K562 (cell line): ENCODE data around the gene BUB3. TPM values are rescaled to one million over a fixed set of nuclear protein-coding genes. Genes with fewer than 3 reads are reported as not detected.

Experiments used
- ATAC-seq: fragments of 200-7000 bp; cut with Tn5 transposase; 3 replicates; pipeline ENCODE4 v1.9.1; 2020; ENCODE audit warnings: moderate library complexity
- BruUV-seq: library from RNA; stranded (reverse); fragments of 400-500 nt; replicated peaks from 2 replicates; lab custom pipeline; 2021; lab: Mats Ljungman, UMichigan
- CTCF ChIA-PET: fragments of 300-600 bp; formaldehyde crosslinking; extraction: SDS; loops from one replicate; lab custom pipeline; 2021; ENCODE audit warnings: low intra/inter-chr PET ratio; lab: Yijun Ruan, JAX
- POLR2A ChIA-PET: fragments of 300-600, 350-650 bp; sonication (Branson Sonifier 250); formaldehyde crosslinking; extraction: SDS; loops from one replicate; lab custom pipeline; 2021; ENCODE audit warnings: antibody characterized with exemption, inconsistent platforms; lab: Yijun Ruan, JAX
- DNase-seq, 4 experiments: peaks; one replicate each; pipeline versions ENCODE4 v3.0.0 to v3.0.0-alpha.2; 2011 to 2018; ENCODE audit warnings: low spot score in 3 of 4, mixed read lengths in 3 of 4; ENCODE audit errors: extremely low read depth in 1 of 4
- FAIRE-seq: peaks from 2 replicates; lab custom pipeline; 2011; peaks lifted over from hg19 to GRCh38; lab: Jason Lieb, UNC
- H2AFZ ChIP-seq: 2 replicates; pipeline ENCODE4 v1.6.0; 2011; ENCODE audit warnings: low read depth, low read length, control low read depth, inconsistent platforms
- H3K27ac ChIP-seq: fragments of 200-600 bp; 3 replicates; pipeline ENCODE4 v1.8.0; 2011; ENCODE audit warnings: low read depth, mild to moderate bottlenecking, control low read depth, inconsistent platforms, low read length, moderate library complexity, mixed read lengths; ENCODE audit errors: extremely low read depth
- H3K27me3 ChIP-seq, 2 experiments: fragments of 300-600 bp in 1 of 2; 2 replicates in 1 of 2; 3 replicates in 1 of 2; pipeline versions ENCODE4 v1.6.0 to v1.8.0; 2011; ENCODE audit warnings: inconsistent platforms in 2 of 2, low read length in 2 of 2, mild to moderate bottlenecking in 1 of 2, mixed read lengths in 1 of 2, moderate library complexity in 1 of 2; ENCODE audit not compliant: control insufficient read depth in 2 of 2, insufficient read depth in 2 of 2
- H3K36me3 ChIP-seq: fragments of 300-600 bp; 3 replicates; pipeline ENCODE4 v1.8.0; 2011; ENCODE audit warnings: mild to moderate bottlenecking, low read length, inconsistent platforms; ENCODE audit not compliant: control insufficient read depth, insufficient read depth
- H3K4me1 ChIP-seq, 2 experiments: fragments of 200-600 bp in 1 of 2; replicated peaks in 1 of 2; 2 replicates in 1 of 2; 3 replicates in 1 of 2; pipeline versions ENCODE4 v1.5.1 to v1.8.0; 2011; ENCODE audit warnings: inconsistent platforms in 2 of 2, low read length in 2 of 2, mild to moderate bottlenecking in 1 of 2, mixed read lengths in 1 of 2, moderate library complexity in 1 of 2; ENCODE audit not compliant: control insufficient read depth in 2 of 2, insufficient read depth in 2 of 2
- H3K4me2 ChIP-seq: 2 replicates; pipeline ENCODE4 v1.6.1; 2011; ENCODE audit warnings: low read length, control low read depth, inconsistent platforms, mixed read lengths; ENCODE audit not compliant: insufficient read depth
- H3K4me3 ChIP-seq: fragments of 200-600 bp; sonication (generic), shearing (Covaris generic); 2 replicates; pipeline ENCODE4 v1.5.1; 2016; ENCODE audit warnings: control low read depth, inconsistent platforms
- H3K79me2 ChIP-seq: fragments of 200-600 bp; 3 replicates; pipeline ENCODE4 v1.8.0; 2011; ENCODE audit warnings: low read length, inconsistent platforms; ENCODE audit not compliant: control insufficient read depth, insufficient read depth
- H3K9ac ChIP-seq, 2 experiments: 2 replicates each; pipeline versions ENCODE4 v1.6.0 to v1.6.1; 2011; ENCODE audit warnings: low read depth in 2 of 2, low read length in 2 of 2, control low read depth in 1 of 2, inconsistent platforms in 1 of 2, mild to moderate bottlenecking in 1 of 2, mixed read lengths in 1 of 2; ENCODE audit not compliant: insufficient read depth in 1 of 2
- H3K9me1 ChIP-seq: one replicate; pipeline ENCODE4 v1.6.0; 2011; ENCODE audit warnings: inconsistent platforms, mild to moderate bottlenecking, low read length, moderate library complexity; ENCODE audit not compliant: control insufficient read depth, insufficient read depth
- H3K9me3 ChIP-seq: replicated peaks from 2 replicates; pipeline ENCODE4 v1.5.1; 2011; ENCODE audit warnings: low read depth, low read length, inconsistent platforms; ENCODE audit not compliant: control insufficient read depth, insufficient read depth
- H4K20me1 ChIP-seq: replicated peaks from 2 replicates; pipeline ENCODE4 v1.6.1; 2011; ENCODE audit warnings: low read length, inconsistent platforms, mixed read lengths; ENCODE audit not compliant: control insufficient read depth, insufficient read depth
- CHD1 ChIP-seq: fragments of 200-600 bp; sonication (generic); IDR thresholded peaks from one replicate; pipeline ENCODE4 v1.6.1; 2012; ENCODE audit warnings: mild to moderate bottlenecking, moderate library complexity, low read length, inconsistent platforms
- HMG20A ChIP-seq: fragments of 450-650 bp; formaldehyde crosslinking; conservative IDR thresholded peaks from 2 replicates; pipeline ENCODE4 v1.4.0; 2020; ENCODE audit warnings: mild to moderate bottlenecking, mixed read lengths
- KLF13 ChIP-seq: fragments of 450-650 bp; IDR thresholded peaks from 2 replicates; pipeline ENCODE4 v1.6.1; 2016; ENCODE audit warnings: missing genetic modification characterization, low read depth, mild to moderate bottlenecking, missing compliant biosample characterization, moderate library complexity, borderline replicate concordance
- NR2C1 ChIP-seq, 2 experiments: fragments of 450-650 bp; IDR thresholded peaks; 2 replicates each; pipeline ENCODE4 v1.6.1; 2017; ENCODE audit warnings: mild to moderate bottlenecking in 2 of 2, antibody characterized with exemption in 1 of 2, inconsistent platforms in 1 of 2, missing compliant biosample characterization in 1 of 2, missing genetic modification characterization in 1 of 2
- PURB ChIP-seq: sonication (generic); formaldehyde crosslinking; IDR thresholded peaks from 2 replicates; pipeline ENCODE4 v1.9.0; 2021; ENCODE audit warnings: low read depth, mild to moderate bottlenecking, missing genetic modification reagents
- TCF3 ChIP-seq: sonication (generic); formaldehyde crosslinking; IDR thresholded peaks from 2 replicates; pipeline ENCODE4 v1.4.0; 2020; ENCODE audit warnings: mild to moderate bottlenecking, missing genetic modification reagents
- WGBS: fragments of 100-300 bp; shearing (Covaris generic); methylation state at CpG from one replicate; pipeline ENCODE4 v1.1.6; 2016; ENCODE audit warnings: low coverage, mixed read lengths; ENCODE audit not compliant: insufficient coverage; ENCODE audit errors: missing lambda C conversion rate; 5-methylcytosine and 5-hydroxymethylcytosine counted together
- in situ Hi-C: fragments of 300-500 bp; cut with MboI; formaldehyde crosslinking; loops from 4 replicates; pipeline ENCODE4 v1.15.0; 2018; ENCODE audit warnings: inconsistent platforms, mixed read lengths
- intact Hi-C: fragments of 100-400 bp; cut with micrococcal nuclease; formaldehyde crosslinking; loops from 2 replicates; pipeline ENCODE4 v1.14.2; 2022
- polyA plus RNA-seq, 8 experiments: library from polyadenylated mRNA; depleted of rRNA in 4 of 8; stranded (reverse) in 5 of 8; unstranded in 3 of 8; fragments of >200 nt; fragmentation: Nextera tagmentation in 2 of 8; fragmentation: Illumina TruSeq in 1 of 8; extraction: Ambion mirVana in 2 of 8; extraction: Trizol in 1 of 8; gene quantifications; 2 replicates each; pipeline versions ENCODE4 v1.2.1 to v1.2.3, GENCODE V29; 2011 to 2014; ENCODE audit warnings: inconsistent platforms in 1 of 8, missing spikeins in 1 of 8
- total RNA-seq, 7 experiments: library from RNA; depleted of rRNA in 6 of 7; stranded (reverse); fragments of >200 nt in 6 of 7; fragmentation: Illumina TruSeq in 2 of 7; extraction: Trizol in 2 of 7; gene quantifications; 2 replicates each; pipeline versions ENCODE4 v1.2.1 to v1.2.3, GENCODE V29; 2011 to 2021; ENCODE audit warnings: low replicate concordance in 1 of 7

BUB3 gene
- total and polyA plus RNA-seq, 9 of the 15 experiments (the other 6 are each of a cell fraction or from before 2014, with no cell fraction given), result 167 to 761 (median 225) TPM

DNA sequence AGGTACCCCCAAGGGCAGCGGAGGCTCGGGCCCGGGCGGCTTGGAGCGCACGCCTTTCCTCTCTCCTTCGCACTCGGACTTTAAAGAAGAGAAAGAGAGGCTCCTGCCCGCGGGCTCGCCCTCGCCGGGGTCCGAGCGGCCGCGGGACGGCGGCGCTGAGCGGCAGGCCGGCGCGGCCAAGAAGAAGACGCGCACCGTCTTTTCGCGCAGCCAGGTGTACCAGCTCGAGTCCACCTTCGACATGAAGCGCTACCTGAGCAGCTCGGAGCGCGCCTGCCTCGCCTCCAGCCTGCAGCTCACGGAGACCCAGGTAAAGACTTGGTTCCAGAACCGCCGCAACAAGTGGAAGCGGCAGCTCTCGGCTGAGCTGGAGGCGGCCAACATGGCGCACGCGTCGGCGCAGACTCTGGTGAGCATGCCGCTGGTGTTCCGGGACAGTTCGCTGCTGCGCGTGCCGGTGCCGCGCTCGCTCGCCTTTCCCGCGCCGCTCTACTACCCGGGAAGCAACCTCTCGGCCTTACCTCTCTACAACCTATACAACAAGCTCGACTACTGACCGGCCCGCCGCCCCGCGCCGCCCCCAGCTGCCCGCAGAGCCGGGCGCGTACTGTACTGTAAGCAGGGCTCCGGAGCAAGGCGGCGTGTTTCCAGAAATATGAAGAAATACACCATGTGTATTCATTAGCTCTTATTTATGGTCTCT is 4.5 kb upstream of the BUB3 start:
- Histone ChIP-seq H2AFZ (no peak overlapping the region), H3K27ac (no peak overlapping the region), H3K36me3 (peaks cover under 1% of the 10 kb centered on the region; the same call in 1 of the 3 replicates), H3K9me1 (no peaks in the 10 kb centered on the region), H3K9ac (no peak overlapping the region), H3K9me3 (no peaks in the 10 kb centered on the region)
- WGBS, result 80% methylated on average over 1 of the region's 76 CpGs
- CTCF ChIA-PET, result no interaction called here
- POLR2A ChIA-PET, result interaction anchor here (1.9 kb wide), 1 partner anchor 10 kb away, joined by 6 read pairs; no protein-coding TSS in a partner anchor
- FAIRE-seq (no peak), DNase-seq (no peak), ATAC-seq (no peak)
- intact Hi-C loops (no loop called here), in situ Hi-C loops (no loop called here)
- no TSS peak for BruUV-seq
- TF ChIP-seq TCF3 (CRISPR knock-in tag) (no peak), CHD1 (no peak)
- TF ChIP-seq, all 486 proteins: peak for 0
- Histone ChIP-seq H3K4me3 (no peak overlapping the region), H3K27me3 (no peaks in the 10 kb centered on the region), H3K4me2 (no peak overlapping the region), H4K20me1 (no peaks in the 10 kb centered on the region), H3K79me2 (peaks cover 6% of the 10 kb centered on the region), H3K4me1 (peaks cover 9 to 23% of the 10 kb centered on the region in 2 experiments; a peak in 4 of 5 replicates)

DNA sequence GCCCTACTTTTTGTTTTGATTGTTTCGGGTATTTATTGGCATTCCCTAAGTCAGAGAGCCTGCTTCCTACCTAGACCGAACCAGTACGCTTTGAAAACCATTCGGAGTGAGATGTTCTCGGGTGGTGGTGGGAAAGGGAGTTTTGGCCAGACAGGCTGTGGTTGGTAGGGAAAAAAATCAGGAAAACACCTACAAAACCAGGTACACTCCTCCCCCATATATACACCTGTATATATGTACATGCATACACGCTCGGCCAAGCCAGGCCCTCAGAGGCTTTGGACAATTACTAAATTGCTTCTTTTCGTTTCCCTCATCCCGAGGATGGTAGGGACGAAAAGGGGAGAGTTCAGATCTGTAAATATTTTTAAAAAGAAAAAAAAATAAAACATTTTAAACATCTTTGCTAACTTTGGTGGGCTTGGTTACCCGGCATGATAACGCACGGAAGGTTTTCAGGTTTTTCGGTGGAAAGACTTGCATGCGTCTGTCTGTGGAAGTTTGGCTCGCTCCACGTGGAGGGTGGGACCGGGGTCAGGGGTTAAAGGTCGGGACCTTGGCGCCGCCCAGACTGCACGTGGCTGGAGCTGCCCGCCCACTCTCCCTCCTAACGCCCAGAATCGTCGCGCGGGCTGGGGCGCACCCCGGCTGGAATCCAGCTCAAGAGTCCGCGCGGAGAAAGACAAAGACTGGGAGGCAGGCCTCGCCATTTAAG is 3.8 kb upstream of the BUB3 start:
- Histone ChIP-seq H3K4me2 (no peak overlapping the region), H3K9me3 (no peaks in the 10 kb centered on the region)
- intact Hi-C loops, result no loop called here
- TF ChIP-seq HMG20A (CRISPR knock-in tag) (no peak), NR2C1 (IDR thresholded peaks at IDR 0.05) (peak; percentile 77), NR2C1 (tag; IDR thresholded peaks at IDR 0.05) (peak; percentile 62), KLF13 (tag) (no peak), PURB (no peak)
- TF ChIP-seq, all 486 proteins: peak for 1
- WGBS, result 82% methylated on average over 14 of the region's 34 CpGs
- Histone ChIP-seq H3K27me3 (no peaks in the 10 kb centered on the region), H3K79me2 (peaks cover 13% of the 10 kb centered on the region), H4K20me1 (no peaks in the 10 kb centered on the region), H3K4me3 (no peak overlapping the region), H3K4me1 (peaks cover 2 to 23% of the 10 kb centered on the region in 2 experiments; a peak in 3 of 5 replicates), H3K9ac (no peak overlapping the region), H2AFZ (no peak overlapping the region), H3K9me1 (no peaks in the 10 kb centered on the region), H3K27ac (no peak overlapping the region), H3K36me3 (peaks cover 8% of the 10 kb centered on the region)
- no peak for FAIRE-seq
- CTCF ChIA-PET, result no interaction called here
- in situ Hi-C loops, result no loop called here
- POLR2A ChIA-PET, result no interaction called here
- no TSS peak for BruUV-seq
- DNase-seq, result no peak
- ATAC-seq, result no peak
